OCI-LY3 (cell line): ENCODE data around the gene PTPRJ.

Experiments used
- CTCF ChIP-seq: fragments of 200-600, 300-600 bp; sonication (generic); IDR thresholded peaks from 2 replicates; pipeline ENCODE4 v1.5.1; 2014; ENCODE audit warnings: antibody characterized with exemption, low read length, low read depth
- EZH2phosphoT487 ChIP-seq: fragments of 200-600 bp; shearing (Covaris generic); IDR thresholded peaks from 2 replicates; pipeline ENCODE4 v1.6.1; 2018; ENCODE audit warnings: antibody characterized with exemption, mixed run types, low read depth

GRCh38 chr11:48164836-48165235, 184.5 kb downstream of the PTPRJ start:
- TF ChIP-seq CTCF: no peak
- TF ChIP-seq EZH2phosphoT487: no peak
